ENCODE data around the gene GEMIN4. TPM values are rescaled to one million over a fixed set of nuclear protein-coding genes. Genes with fewer than 3 reads are reported as not detected.

Gene GEMIN4
- total and polyA plus RNA-seq, 2 of the 8 experiments (the other 6 are each of a cell fraction or from before 2014, with no cell fraction given) = 32.1 to 51.9 TPM

DNA sequence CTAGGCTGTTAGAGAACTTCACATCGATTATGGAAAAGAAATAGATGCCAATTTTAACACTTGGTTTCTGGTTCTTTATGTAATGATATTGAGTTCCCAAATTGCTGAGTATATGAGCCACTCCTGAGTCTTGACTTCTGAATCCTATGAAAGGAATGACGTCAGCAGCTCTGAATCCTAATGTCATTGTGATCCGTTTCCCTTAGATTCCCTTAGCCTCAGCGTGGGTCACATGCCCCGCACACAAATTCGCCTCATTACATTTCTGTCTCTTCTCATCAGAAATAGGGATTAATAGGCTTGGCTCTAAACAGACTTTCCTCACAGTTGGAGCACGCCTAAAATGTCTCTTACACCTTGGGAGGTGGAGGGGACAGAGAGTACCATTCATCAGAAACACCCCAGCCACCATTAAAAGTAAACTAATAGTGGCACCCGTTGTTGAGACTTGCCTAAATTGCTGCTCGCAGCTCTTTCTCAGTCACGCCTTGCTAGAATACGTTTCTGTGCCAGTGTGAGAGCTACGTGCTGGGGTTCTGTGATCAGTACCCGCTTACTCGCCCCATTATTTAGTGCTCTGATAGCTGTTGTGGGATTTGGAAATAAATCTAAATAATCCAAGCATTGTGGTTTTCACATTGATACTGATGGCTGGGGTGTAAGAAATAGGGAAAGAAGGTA, 37.2 kb upstream of the GEMIN4 start:
- ChIA-PET POLR2A (ENCODE audit: partially characterized antibody) (interaction anchor here (1.0 to 1.8 kb wide), 3 partner anchors 11 to 207 kb away, joined by 3 to 8 read pairs (median 5); no protein-coding TSS in a partner anchor), CTCF (ENCODE audit: partially characterized antibody) (interaction anchor here (0.9 to 17.5 kb wide), 7 partner anchors 11 to 210 kb away, joined by 3 to 258 read pairs (median 4); partner anchors contain the start of genes NXN and TIMM22)
- H4K5ac ChIP-seq (ENCODE audit: insufficient read length, low read depth, low read length) = no peak overlapping the region
- no peak overlapping the region for H2BK120ac ChIP-seq (replicated peaks; ENCODE audit: low read depth, low read length)
- H4K91ac ChIP-seq (replicated peaks; ENCODE audit: insufficient read length, low read length) = no peak overlapping the region
- no peak overlapping the region for H3K23ac ChIP-seq (ENCODE audit: insufficient read length)
- H3K27me3 ChIP-seq (replicated peaks in 1 of 4; ENCODE audit: control insufficient read depth in 3 of 4, extremely low read depth in 1 of 4, insufficient read depth in 3 of 4, low read length in 3 of 4) = no peaks in the 10 kb centered on the region
- H4K8ac ChIP-seq (ENCODE audit: extremely low read depth, insufficient read depth, low read length) = no peak overlapping the region
- H3K14ac ChIP-seq (ENCODE audit: insufficient read length) = no peak overlapping the region
- no peak overlapping the region for H3K18ac ChIP-seq (ENCODE audit: extremely low read depth, low read length)
- peaks cover 0 to 8% (median 3%) of the 10 kb centered on the region in 4 experiments; a peak in 4 of 7 replicates for H3K4me1 ChIP-seq (replicated peaks in 1 of 4; ENCODE audit: control insufficient read depth in 3 of 4, insufficient read depth in 4 of 4, low read length in 3 of 4)
- H3K79me1 ChIP-seq (ENCODE audit: low read depth, low read length) = no peaks in the 10 kb centered on the region; the same call in 1 of the 2 replicates
- peaks cover 3 to 9% of the 10 kb centered on the region in 2 experiments for H4K20me1 ChIP-seq (replicated peaks in 1 of 2; ENCODE audit: control insufficient read depth in 1 of 2, insufficient read depth in 2 of 2, low read length in 2 of 2)
- H3K4ac ChIP-seq (replicated peaks; ENCODE audit: insufficient read length, low read depth, low read length) = no peak overlapping the region
- WGBS, 2 experiments (ENCODE audit: extremely low coverage in 1 of 2, insufficient coverage in 1 of 2, insufficient read length in 1 of 2, insufficient replicate concordance in 2 of 2, low coverage in 1 of 2, low lambda C conversion rate in 2 of 2, missing lambda C conversion rate in 1 of 2) = 92% methylated on average over 14 of the region's 14 CpGs; no CpG with 5 or more reads in 1 of the 2 experiments
- H3K27ac ChIP-seq (ENCODE audit: low read depth, low read length) = no peak overlapping the region; the same call in 1 of the 2 replicates
- TF ChIP-seq JUN (IDR thresholded peaks at IDR 0.05; ENCODE audit: low read depth, low read length) = no peak
- TF ChIP-seq SIX5 (IDR thresholded peaks at IDR 0.05; ENCODE audit: low read depth, low read length) = no peak
- TF ChIP-seq CHD2 (IDR thresholded peaks at IDR 0.05; ENCODE audit: low read length) = no peak
- no peak for TF ChIP-seq BACH1 (IDR thresholded peaks at IDR 0.05; ENCODE audit: low read length)
- no peak for TF ChIP-seq CEBPB (IDR thresholded peaks at IDR 0.05; ENCODE audit: low read depth, low read length)
- no peak for TF ChIP-seq TAF1 (IDR thresholded peaks at IDR 0.05; ENCODE audit: low read depth, low read length)
- TF ChIP-seq POLR2AphosphoS5 (IDR thresholded peaks at IDR 0.05; ENCODE audit: low read depth, low read length) = no peak; the same call in 1 of the 2 replicates
- TF ChIP-seq SP4 (IDR thresholded peaks at IDR 0.05; ENCODE audit: low read length) = no peak
- no peak for TF ChIP-seq SP2 (IDR thresholded peaks at IDR 0.05; ENCODE audit: low read length)
- no peak for TF ChIP-seq BRCA1 (IDR thresholded peaks at IDR 0.05; ENCODE audit: low read depth, low read length)
- TF ChIP-seq EZH2 (IDR thresholded peaks at IDR 0.05; ENCODE audit: low read depth, low read length, severe bottlenecking) = no peak
- no peak for TF ChIP-seq RAD21 (IDR thresholded peaks at IDR 0.05 in 1 of 2, conservative IDR thresholded peaks at IDR 0.05 in 1 of 2; ENCODE audit: low read depth in 2 of 2, low read length in 2 of 2)
- H3K79me2 ChIP-seq (ENCODE audit: control insufficient read depth in 1 of 2, insufficient read depth in 2 of 2, low read length in 2 of 2) = peaks cover 0 to 14% of the 10 kb centered on the region in 2 experiments; a peak in 2 of 4 replicates
- peaks cover 4 to 25% (median 15%) of the 10 kb centered on the region in 4 experiments; a peak in 7 of 8 replicates for H3K36me3 ChIP-seq (ENCODE audit: control insufficient read depth in 2 of 4, insufficient read depth in 4 of 4, low read length in 3 of 4)
- no peaks in the 10 kb centered on the region for H3K9me3 ChIP-seq (ENCODE audit: insufficient read depth in 2 of 2, low read depth in 1 of 2, low read length in 1 of 2)
- no peak overlapping the region for H2AK5ac ChIP-seq (ENCODE audit: low read depth, low read length)
- H2BK15ac ChIP-seq (ENCODE audit: low read length) = no peak overlapping the region
- peak overlapping the region; percentile 39 to 62; a peak in 1 of 4 replicates for H3K4me2 ChIP-seq (ENCODE audit: insufficient read depth in 1 of 2, low read depth in 2 of 2, low read length in 2 of 2)
- no peak overlapping the region for H3K9ac ChIP-seq (replicated peaks in 1 of 4; ENCODE audit: extremely low read depth in 1 of 4, low read depth in 3 of 4, low read length in 3 of 4)
- H3K56ac ChIP-seq (replicated peaks; ENCODE audit: insufficient read length, low read depth, low read length) = no peak overlapping the region
- no peak for FAIRE-seq
- no peak overlapping the region for H2AFZ ChIP-seq (ENCODE audit: low read length)
- DNase-seq (ENCODE audit: low read depth in 1 of 2, low spot score in 2 of 2) = no peak
- H3K23me2 ChIP-seq (ENCODE audit: low read depth, low read length) = no peaks in the 10 kb centered on the region
- H3K4me3 ChIP-seq (ENCODE audit: extremely low read depth in 1 of 4, insufficient read depth in 2 of 4, low read depth in 3 of 4, low read length in 4 of 4) = no peak overlapping the region
- no peak overlapping the region for H2BK20ac ChIP-seq (ENCODE audit: low read length)
- H2BK12ac ChIP-seq (ENCODE audit: low read depth, low read length) = no peak overlapping the region
- no peak overlapping the region for H2BK5ac ChIP-seq (ENCODE audit: low read depth, low read length)
